NCI-H128 (cell line): ENCODE measurements around the gene KIF26B.

Source experiments
- DNase-seq: peaks from one replicate; lab custom pipeline; 2025; ENCODE audit not compliant: unreplicated experiment; lab: John Stamatoyannopoulos, UW

The KIF26B gene

DNA sequence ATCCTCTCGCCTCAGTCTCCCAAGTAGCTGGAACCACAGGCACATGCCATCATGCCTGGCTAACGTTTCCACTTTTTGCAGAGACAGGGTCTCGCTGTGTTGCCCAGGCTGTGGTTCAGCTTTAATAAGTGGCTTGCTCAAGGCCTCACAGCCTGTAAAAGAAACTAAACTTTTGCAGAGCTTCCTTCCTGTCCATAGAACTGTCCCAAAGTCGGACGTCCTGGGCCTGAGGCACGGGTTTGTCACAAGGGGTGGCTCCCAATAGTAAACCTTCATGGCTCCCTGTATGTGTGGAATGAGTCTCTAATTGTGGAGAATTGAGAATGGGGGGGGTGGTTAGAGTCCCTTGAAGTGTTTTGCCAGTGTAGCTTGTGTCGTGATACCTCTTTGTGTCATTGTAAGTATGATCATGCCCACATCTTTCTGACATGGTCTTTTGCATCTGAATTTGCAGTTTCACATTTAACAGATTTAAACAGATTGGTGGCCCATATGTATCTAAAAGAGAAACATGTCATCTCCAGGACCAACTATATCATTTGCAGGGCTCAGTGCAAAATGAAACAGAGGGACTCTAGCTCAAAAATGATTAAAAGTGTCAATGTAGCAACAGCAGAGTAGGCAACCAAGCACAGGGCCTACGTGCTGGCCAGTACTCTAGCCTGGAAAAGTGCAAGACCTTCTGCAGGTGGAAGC lies 332.1 kb downstream of the KIF26B start:
- no peak for DNase-seq

- no peak for DNase-seq
Measured at GRCh38 chr1:245488346-245489129, 333.8 kb downstream of the KIF26B start.

DNA sequence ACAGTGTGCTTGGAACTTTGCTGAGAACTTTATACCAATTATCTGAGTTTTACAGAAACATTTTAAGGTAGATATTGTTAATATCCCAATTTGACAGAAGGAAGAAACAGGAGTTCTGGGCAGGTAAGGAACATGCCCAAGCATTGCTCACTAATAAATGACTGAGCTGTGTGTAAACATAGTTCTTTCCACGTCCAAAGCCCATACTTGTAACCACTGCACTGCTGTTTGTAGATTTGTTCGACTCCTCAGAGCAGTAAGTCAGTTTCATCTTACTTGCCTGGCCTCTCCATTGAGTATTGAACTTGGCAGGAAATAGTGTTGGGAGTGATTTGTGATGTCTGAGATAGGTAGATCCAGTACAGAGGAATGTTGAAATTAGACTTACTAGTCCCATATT lies 335.1 kb downstream of the KIF26B start:
- no peak for DNase-seq

DNA sequence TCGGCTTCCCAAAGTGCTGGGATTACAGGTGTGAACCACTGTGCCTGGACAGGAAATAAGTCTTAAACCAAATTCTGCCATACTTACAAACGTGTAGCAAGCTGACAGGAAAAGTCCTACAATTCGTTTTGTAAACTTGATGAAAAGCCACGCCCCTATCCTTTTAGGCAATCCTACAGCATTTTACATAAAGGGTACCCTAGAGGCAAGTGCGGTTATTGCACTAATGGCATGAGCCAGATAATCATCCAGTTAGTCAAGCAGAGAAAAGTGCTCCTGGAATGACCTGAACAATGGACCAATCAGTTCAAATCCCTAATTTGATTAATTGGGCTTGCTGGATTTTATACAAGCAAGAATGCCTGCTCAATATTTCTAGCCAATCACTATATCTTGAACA lies 338.2 kb downstream of the KIF26B start:
- no peak for DNase-seq

DNA sequence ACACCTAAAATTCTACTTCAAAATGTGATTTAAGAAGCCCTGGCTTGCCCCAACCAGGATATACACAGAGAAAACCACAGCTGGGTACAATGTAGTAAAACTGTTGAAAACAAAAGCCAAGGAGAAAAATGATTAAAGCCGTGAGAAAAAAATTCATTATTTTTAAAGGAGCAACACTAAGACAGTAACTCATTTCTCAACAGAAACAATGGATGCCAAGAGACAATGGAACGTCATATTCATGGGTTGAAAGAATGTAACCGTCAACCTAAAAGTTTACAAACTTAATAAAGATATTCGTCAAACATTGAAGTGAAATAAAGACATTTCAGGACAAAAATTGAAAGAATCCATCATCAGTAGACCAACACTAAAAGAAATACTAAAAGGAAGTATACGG lies 340.9 kb downstream of the KIF26B start:
- DNase-seq: no peak

DNA sequence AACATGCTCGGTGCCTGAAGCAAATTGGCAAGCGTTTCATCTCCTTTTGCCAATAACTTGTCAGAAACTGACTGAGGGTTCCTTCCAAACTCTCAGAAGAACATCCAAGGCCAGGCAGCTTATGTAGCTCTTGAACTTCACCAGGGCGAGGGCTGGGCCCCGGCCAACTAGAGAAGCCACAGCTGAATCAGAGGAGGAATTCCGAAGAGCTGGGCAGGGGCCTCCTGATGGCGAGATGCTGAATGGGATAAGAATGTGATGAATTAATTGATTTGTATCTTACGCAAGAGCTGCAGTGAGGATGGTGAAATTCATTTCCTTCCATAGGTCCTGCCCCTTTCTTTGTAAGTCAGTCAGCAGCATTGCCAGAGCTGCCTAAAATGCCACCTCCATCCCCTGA lies 345.8 kb downstream of the KIF26B start:
- DNase-seq: no peak

DNA sequence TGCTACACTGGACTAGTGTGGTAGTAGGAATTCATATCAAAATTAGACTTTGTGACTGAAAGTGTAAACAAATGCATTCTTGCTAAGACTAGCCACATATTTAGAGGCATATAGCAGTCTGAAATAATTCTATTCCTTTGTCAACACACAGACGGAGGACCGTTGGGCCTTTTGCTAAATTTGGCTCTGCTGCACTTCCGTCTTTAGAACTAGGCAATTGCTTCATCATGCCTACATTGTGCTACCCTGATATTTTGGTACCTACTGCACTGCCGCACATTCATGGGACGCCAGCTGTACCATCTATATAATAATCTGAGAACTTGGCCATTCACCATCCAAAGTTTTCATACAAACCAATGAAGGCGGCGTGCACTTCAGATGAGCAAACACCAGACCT lies 346.8 kb downstream of the KIF26B start:
- no peak for DNase-seq

GRCh38 chr1:245503548-245503947 lies 348.8 kb downstream of the KIF26B start:
- DNase-seq: no peak

- DNase-seq: no peak
Measured at GRCh38 chr1:245510144-245510543, 355.4 kb downstream of the KIF26B start.

GRCh38 chr1:245512181-245512888 lies 357.6 kb downstream of the KIF26B start:
- peak; percentile 49 for DNase-seq

- no peak for DNase-seq
Measured at GRCh38 chr1:245512980-245513578, 358.3 kb downstream of the KIF26B start.

- DNase-seq: no peak
Measured at GRCh38 chr1:245516284-245516759, 361.5 kb downstream of the KIF26B start.

- no peak for DNase-seq
Measured at GRCh38 chr1:245520611-245521010, 365.8 kb downstream of the KIF26B start.

DNA sequence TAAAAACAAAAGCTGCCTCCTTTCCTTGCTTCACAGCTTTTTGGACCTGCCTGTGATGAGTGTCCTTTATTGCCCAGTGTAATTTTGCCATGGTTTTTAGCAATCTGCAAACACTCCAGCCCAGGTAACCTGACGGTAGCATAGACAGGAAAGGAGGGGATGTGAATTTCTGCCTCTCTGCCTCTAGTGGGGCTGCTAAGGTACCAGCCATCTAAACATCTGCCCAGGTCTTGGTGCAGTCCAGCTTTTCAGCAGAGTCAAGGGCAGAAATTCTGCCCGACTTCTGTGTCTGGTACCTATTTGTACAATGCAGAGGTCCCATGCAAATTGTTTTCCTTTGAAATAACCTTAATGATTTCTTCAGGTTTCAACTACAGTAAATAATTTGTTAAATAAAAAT lies 371.4 kb downstream of the KIF26B start:
- DNase-seq: no peak

GRCh38 chr1:245528258-245528635 lies 373.5 kb downstream of the KIF26B start:
- DNase-seq: no peak

- no peak for DNase-seq
Measured at GRCh38 chr1:245530937-245531336, 376.2 kb downstream of the KIF26B start.

- DNase-seq: no peak
Measured at GRCh38 chr1:245537992-245538391, 383.2 kb downstream of the KIF26B start.

DNA sequence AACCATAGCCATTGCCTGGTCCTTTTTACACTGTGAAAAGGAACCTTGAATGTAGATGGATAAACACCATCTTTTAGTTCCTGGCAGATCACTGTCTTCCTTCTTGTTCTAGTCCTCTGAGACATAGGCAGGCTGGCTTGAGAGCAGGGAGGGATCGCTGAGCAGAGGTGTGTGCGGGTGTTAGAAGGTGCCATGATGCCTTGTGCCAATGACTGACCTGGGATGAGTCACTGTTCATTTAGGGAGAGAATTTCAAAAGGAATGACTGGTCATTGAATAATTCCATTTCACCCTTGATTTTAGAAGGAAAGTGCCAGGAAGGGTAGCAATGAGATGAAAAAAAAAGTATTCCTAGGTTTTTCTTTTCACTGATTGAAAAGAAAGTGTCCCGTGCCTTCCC lies 383.9 kb downstream of the KIF26B start:
- no peak for DNase-seq

GRCh38 chr1:245541369-245541768 lies 386.6 kb downstream of the KIF26B start:
- DNase-seq: no peak

DNA sequence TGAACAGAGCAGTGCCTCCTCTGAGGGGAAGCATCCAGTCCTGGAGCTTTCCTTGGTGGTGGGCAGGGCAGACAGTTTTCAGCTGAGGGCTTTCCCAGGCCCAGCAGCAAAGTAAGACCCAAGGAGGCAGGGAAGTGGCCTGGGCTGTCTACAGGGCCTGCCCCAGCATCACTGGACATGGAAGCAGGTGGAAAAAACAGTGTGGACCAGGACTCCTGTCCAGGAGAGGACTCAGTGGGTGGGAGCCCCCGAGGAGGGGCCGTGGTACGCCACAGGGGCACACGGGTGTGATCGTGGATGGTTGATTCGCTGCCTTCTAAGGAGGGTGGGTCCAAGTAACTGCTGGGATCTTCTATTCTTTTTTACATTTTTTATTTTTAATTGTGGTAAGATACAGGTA lies 387.6 kb downstream of the KIF26B start:
- DNase-seq: no peak

DNA sequence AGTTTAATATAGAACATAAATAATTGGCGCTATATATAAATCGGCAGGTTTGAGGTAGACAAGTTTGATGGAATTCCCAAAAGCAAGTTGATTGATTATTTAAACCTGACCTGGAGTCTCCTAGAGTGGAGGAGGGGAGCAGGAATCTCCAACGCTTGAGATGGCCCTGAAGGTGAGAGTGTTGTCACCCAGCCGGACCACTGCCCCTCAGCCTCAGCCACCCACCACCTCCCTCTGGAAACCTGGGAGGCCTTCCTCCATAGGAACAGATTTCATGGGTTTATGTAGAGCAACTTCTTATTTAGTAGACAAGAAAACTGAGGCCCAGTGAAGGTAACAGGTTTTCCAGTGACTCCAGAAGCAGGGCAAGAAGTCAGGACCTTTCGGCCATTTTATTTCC lies 389.5 kb downstream of the KIF26B start:
- no peak for DNase-seq

- DNase-seq: no peak
Measured at GRCh38 chr1:245546875-245547274, 392.1 kb downstream of the KIF26B start.
